Fibroblast of skin of right biceps (primary cell): ENCODE results near the gene UGT1A5.

Experiments used
- DNase-seq: peaks from one replicate; pipeline ENCODE4 v3.0.0-alpha.2; 2013

Gene UGT1A5

DNA sequence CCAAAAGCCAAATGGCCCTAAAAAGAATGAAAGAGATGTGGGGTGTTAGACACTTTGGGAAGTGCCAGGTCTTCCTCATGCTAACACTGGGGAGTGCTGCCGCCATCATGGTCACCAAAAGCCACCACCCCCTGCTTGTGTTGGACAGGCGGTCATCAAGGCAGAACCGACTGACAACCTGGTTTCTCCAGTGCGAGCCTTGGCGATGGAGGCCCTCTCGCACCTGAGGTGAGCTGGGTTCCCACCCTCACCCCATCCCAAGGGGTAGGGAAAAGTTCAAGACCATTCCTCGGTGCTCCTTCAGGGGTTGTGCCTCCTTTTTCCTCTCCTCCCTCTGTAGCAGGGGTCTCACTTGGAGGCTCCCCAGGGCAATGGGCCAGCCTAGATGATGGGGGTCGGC, 99.0 kb downstream of the UGT1A5 start:
- no peak for DNase-seq

DNA sequence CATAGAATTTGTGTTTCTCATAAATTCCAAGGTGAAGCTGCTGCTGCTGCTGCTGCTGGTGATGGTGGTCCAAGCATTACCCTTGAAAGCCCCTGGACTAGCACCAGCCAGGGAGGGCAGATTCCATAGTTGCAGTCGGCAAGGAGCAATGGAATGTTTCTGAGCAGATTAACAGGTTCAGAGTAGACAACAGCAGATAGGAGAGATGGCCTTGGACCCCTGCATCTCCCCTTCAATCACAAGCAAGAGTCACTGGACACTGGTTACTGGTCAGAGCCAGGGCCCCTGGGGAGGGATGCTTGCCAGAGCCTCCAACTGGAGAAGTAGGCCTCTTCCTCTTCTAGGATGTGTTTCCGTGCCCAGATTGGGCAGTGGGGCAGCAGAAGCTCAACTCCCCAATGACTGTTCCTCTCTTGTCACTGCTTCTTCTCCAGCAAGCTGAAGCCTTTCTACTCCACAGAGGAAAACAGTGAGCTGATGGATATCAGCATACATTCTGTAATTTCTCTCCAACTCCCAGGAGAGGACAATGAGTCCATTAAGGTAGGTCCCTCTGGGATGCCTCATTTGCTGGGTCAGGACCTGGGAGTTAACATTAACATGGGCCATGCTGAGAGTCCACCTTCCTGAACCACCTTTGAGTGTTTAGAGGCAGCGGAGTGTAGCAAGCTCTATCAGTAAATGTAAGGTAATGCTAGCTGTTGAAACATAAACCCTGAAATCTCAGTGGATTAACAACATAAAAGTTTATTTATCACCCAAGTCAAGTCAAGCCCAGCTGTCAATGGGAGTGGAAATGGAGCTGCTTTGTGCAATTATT, 100.7 kb downstream of the UGT1A5 start:
- no peak for DNase-seq

DNA sequence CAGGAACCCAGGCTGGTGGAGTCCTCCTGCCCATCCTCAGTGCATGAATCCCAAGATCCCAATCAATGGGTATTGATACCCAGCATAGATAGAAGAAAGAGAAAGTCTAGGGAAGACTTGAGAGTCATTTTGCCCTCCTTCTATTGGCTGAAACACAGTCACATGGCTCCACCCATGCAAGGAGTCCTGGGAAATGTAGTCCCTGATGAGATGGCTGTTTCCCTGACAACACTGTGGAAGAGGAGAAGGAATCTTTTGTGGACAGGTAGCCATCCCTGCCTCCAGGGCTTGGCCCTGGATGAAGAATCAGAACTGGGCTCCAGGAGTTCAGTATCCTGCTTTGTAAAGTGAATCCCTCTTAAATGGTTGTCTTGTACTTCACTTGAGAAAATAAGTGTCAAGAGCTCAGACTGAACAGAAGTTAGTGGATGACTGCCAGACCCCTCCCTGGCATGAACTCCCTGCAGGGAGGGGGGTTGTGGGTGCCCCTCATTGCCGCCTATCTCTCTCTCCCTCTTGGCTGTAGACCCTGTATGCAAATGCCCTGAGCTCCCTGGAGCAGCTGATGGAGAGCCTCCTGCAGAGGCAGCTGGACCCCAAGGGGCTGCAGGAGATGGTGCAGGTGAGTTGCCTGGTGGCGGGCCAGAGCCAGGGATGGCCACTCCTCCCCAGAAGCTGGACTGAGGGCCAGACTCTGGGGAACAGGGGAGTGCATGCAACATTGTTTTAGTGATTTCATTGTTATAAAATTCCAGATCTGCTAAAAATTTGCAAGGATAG, 101.5 kb downstream of the UGT1A5 start:
- no peak for DNase-seq

DNA sequence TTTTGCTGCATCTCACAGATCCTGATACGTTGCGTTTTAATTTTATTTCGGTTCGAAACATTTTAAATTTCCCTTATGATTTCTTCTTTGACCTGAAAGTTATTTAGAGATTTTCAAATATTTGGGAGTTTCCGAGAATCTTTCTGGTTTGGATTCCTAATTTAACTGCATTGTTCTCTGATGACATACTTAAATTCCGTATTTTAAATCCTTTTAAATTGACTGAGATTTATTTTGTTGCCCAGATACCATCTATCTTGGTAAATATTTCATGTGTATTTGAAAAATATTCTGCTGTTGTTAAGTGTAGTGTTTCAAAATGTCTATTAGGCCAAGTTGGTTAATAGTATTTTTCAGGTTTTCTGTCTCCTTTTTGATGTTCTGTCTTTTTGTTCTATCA, 103.2 kb downstream of the UGT1A5 start:
- no peak for DNase-seq

DNA sequence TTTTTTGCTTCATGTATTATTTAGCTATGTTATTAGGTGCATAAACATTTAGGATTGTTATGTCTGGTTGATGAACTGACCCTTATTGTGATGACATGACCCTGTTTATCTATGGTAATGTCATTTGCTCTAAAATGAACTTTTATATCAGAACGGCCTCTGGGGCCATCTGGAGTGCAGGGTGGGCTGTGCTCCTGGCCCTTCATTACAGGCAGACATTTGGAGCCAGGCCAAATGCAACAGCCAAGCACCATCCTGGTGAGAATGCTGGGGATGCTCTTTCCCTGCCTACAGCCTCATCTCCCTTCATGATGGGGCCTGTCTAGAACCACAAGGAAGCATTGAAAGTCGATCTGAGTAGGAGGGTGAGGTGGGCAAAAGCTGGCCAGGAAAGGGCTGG, 103.6 kb downstream of the UGT1A5 start:
- no peak for DNase-seq

DNA sequence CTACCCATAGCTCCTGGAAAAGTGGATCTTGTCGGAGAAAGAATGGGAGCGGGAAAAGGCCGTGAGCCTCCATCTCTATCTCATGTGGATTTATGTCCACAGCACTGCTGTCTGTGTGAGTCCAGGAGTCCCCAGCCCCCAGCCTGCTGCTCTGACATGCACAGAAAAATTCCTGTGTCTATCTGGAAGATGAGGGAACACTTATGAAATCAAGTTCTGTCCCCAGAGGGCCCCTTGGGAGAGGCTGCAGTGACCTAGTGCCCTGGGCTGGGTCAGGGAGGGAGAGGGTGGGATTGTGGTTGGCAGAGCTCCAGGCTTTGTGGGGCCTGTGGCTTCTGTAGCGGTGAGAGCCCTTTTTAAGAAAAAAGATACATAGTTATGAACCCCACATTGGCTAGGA, 104.1 kb downstream of the UGT1A5 start:
- DNase-seq, result no peak

DNA sequence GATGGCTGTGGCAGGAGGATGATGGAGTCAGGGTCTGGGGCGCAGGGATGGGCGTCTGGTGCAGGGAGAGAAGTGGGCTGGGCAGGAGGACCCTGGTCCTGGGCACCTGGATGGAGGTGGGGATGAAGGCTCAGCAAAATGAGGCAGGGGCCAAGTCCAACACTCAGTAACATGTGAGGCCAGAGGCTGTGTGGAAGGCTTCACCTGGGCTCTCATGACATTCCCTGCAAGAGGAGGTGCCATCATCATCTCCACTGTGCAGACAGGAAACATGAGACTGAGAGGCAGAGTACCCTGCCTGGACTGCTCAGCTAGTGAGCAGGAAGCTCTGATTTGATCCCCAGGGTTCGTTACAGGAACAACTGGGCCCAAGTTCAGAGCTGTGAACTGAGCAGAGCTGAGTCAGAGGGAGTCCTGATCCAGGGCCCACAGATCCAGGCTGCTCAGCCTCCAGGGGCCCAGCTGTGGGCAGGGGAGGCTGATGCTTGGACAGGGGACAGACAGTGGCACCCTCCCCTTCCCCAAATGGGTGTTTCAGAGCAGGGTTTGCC, 104.7 kb downstream of the UGT1A5 start:
- DNase-seq, result no peak

DNA sequence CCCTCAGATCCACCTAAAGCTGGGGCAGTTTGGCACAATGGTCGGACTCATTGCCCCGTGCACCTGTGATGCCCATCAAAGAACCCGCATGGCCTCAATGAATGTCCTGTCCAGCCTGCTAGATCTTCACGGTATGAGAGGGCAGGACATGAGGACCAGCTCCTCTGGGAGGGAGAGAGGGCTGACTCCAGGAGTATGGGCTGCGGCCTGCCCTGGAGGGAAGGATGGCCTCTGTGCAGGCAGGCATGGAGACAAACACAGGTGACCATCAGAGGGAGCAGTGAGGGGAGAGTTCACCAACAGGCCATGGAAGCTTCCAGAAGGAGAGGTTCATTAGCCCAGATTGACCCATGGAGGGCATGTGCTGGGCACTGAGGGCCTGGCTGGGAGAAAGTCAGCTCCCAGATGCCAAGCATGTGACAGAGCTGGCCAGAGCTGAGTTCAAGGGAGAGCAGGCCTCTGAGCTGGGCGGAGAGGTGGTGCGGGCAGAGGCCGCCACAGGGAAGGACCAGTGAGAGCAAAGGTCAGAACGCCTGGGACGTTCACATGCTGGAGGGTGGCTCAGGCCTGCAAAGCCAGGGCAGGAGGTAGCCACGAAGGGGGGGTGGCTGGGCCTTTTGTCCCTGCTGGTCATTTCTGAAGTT, 105.4 kb downstream of the UGT1A5 start:
- DNase-seq, result no peak

DNA sequence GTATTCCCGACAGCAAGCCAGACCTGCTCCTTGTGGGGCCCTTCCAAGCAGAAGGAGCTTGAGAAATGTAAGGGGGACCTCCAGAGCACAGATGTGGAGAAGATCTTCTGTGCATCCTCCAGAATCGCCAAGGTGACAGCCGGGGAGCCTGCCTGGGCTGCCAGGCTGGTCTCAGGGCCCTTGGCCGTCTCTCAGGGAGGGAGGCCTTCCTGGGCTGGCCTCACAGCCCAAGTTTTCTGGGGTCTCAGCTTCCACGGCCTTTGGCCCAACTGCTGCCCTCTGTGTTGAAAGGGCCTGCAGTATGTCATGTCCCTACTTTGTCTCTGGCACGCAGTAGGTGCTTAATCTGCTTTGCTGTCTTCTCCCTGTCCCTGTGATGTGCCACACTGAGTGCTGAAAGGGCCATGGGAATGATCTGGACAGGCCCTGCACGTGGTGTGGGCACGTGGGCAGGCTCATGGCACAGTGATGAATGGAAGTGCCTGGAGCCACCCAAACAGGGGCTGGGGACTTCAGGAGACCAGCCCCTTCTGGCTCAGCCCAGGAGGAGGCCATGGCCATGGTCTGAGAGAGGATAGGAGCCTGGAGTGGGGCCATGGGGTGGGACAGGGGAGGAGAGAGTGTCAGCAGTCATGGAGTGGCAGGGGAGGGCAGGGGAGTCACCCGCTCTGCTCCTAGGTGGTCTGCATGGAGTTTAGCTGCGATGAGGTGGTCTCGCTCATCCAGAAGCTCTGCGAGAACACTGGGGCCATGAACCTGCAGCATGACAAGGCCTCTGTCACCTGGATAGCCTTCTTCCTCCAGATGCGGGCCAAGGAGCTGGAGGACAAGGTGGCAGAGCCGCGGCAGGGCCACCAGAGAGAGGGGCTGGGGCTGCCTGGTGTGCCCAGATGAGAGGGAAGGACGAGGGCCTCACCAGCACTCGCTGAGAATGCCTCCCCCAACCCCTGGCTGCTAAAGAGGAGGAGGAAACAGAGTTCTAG, 106.2 kb downstream of the UGT1A5 start:
- no peak for DNase-seq

DNA sequence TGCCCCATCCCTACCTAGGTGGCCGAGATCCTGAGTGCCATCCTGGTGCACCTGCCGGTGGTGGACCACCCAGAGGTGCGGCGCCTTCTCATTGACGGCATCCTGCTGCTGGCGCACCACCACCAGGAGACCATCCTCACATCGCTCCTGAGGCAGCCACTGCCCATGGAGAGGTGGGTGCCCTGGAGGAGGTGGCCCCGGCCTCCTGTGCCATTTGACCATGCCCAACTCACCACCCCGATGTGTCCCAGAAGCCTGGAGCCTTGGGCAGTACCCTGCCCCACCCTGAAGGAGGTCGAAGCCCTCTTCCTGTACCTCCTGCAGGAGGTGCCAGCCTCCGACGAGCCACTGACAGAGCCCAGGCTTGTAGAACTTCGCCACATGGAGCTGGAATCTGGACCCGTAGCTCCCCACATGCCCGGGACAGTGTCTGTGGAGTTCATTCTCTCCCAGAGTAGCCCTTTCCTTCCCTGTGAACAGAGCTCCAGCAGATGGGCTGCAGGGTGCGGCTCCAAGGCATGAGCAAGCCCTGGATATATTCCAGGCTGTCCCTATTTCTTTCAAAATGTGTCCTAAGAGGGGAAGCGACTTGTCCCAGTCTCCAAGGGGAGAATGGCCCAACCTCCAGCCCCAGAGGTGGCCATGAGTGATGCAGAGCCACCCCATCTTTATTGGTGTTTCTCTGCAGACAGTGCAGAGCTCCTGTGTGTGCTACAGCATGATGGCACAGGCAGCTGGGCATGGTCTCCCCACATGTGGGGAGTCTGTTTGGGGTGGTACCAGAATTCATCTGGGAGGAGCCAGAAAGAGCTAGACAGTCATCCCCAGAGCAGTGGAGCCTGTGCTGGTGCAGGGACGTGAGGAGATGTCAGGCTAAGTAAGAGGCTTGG, 107.4 kb downstream of the UGT1A5 start:
- no peak for DNase-seq

DNA sequence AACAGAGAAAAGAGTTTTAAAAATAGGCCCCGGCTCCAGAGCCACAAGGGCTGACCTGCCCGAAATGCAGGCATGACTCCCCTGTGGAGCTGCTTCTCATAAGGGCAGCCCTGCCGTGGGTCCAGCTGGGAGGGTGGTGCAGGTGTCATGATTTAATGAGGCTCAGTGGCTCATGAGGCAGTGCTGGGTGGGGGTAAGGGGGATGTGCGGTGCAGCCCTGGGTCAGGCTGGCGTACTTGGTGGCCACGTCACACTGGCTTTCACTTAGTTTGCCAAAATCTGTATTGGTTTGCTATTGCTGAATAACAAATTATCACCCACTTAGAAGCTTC, 108.0 kb downstream of the UGT1A5 start:
- DNase-seq, result no peak

DNA sequence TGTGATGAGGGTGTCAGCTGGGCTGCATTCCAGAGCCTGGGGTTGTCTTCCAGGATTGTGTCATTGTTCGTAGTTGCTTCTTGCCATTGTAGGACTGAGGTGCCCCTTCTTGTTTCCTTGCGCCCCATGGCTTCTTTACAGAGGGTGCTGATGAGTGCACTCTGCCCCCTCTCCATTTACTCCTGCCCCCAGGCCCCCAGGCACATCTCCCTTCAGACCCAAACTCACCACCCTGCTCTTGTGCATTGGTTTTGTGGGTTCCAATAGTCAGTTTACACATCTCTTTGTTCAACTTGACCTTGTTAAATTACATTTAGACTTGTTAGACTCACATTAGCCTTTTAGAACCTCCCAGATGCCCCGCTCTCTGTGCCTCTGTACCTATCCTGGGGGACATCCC, 108.5 kb downstream of the UGT1A5 start:
- DNase-seq, result no peak

DNA sequence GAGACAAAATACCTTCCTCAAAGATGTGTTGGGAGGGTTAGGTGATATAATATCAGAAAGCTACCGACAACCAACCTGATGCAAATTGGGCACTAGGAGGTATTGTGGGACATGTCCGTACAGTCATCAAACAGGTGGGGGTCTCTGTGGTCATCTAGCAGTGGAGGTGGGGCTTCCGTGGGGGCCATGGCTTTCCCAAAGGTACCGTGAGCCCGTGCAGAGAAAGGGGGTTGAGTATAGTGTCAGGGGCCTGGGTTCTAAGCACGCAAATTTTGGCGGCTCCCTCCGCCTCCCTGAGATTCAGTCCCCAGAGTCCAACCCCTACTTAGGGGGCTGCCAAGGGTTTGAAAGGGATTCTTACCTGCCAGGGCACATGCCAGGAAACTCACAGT, 109.0 kb downstream of the UGT1A5 start:
- no peak for DNase-seq

DNA sequence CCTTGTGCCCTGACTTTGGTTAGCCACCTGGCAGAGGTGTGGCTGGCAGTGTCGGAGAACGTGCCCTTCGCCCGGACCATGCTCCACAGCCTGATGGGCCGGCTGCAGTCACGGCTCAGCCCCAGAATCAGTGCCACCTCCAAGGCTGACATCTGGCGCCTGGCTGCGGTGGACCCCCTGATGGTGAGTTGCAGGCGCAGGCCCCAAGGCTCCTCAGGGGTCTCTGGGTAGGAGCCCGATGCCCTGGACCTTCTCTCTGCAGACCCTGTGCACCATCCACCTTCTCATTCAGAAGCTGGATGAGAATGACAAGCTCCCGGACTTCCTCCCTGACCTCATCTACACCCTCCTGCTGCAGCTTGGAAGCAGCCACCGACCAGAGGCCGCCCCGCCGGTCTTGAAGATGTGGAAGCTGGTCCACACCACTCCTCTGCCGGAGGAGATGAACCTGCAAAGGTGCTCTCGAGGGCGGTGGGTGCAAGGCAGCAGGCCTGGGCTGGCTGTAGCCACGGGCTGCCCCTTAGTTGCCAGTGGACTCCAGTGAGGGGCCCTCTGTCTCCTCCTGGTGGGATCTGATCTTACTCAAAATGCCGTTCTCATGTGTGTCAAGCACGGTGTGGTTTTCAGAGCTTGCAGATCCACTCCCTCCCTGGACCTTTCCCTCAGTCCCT, 109.5 kb downstream of the UGT1A5 start:
- no peak for DNase-seq
